Kidney glomerular epithelial cell (primary cell): Measurements from ENCODE around the gene PRR23E.

ENCODE experiments used
- DNase-seq: peaks from one replicate; lab custom pipeline; 2025; lab: John Stamatoyannopoulos, UW

Gene PRR23E

DNA sequence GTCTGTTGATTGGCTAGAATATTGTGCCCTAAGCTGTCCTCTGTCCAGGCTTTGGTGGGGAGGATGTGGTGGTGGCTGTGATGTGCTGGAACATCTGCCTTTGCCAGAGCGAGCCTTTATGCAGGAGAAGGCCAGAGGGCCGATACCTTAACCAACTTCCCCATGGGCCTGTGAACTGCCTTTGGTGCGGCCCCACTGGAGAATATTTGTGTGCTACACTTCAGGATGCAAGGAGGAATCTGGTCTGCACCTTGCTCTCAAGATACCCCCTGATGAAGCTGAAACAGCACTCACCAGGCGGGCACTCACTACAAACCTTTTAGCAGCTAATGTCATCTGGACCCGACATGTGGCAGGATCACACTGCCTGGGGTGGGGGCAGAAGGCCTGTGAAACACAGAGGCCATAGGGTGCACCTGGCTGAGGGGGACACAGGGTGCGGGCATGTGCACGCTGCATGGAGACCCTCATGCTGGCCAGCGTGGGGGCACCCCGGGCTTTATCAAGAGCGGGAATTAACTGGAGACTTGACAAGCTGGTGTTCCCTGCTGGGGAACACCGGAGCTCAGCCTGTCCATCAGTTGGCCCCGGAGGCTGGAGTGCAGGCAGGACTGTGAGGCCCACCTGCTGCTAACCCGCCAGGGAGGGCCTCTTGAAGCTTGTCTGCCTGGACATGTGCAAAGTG is 16.4 kb downstream of the PRR23E start:
- no peak for DNase-seq

GRCh38 chr3:127209840-127210653 is 17.1 kb downstream of the PRR23E start:
- DNase-seq, result no peak

GRCh38 chr3:127210654-127210943 is 17.7 kb downstream of the PRR23E start:
- DNase-seq, result no peak

DNA sequence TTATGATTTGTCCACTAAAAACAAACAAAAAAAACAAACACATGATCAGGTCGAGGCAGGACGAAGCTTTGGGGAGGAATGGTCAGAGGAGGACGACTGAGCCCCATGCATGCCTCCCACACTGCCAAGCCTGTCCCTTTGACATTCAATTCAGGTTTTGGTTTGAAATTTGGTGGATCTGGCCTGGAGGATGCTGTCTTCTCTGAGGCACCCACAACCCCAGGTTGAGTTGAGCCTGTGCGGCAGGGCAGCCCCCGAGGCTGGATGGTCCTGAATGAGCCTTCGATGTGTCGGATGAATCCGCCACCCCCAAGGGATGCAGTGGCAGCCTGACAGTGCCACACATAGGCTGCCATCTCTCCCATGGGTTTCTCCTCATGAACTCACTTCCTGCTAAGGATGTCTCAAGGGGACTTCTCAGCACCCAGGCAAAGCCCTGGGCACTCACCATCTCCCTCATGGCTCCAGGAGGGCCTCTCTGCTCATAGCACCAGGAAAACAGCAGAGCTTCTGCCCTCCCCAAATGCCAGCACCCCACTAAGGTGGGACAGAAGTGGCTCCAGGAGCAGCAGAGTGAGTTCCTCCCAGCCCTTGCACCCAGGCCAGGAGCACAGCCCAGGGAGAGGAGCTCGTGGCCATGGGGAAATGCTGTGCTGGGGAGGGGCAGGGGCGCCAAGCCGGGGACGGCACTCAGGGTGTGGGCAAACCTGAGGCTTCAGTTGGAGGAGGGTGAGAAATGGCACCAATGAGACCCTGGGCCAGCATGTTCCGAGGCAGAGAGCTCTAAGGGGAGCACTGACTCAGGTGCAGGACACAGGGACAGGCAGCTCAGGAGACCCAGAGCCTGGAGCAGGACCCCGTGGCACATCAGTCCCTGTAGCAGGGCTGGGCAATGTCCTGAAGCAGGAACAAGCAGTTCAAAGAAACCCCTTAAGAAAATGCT is 18.5 kb downstream of the PRR23E start:
- no peak for DNase-seq

DNA sequence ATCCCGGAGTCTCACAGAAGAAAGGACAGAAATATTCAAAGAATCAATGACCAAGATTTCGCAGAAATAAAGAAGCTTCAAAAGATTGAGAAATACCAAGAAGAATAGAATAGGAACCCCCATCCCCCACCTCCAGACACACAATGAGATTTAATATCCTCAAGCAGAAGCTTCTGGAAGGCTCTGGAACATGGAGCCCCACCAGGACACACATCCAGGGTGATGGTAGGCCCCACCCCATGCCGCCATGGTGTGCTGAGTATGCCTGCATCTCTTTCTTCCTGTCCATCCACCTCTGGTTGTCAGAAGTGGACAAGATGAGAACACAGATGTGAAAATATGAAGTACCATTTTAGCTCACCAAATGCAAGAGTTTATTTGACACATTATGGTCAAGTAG is 19.3 kb downstream of the PRR23E start:
- no peak for DNase-seq

- DNase-seq, result no peak
Observed at GRCh38 chr3:127212711-127213110, 19.8 kb downstream of the PRR23E start.

- DNase-seq, result no peak
Observed at GRCh38 chr3:127213381-127213918, 20.5 kb downstream of the PRR23E start.

DNA sequence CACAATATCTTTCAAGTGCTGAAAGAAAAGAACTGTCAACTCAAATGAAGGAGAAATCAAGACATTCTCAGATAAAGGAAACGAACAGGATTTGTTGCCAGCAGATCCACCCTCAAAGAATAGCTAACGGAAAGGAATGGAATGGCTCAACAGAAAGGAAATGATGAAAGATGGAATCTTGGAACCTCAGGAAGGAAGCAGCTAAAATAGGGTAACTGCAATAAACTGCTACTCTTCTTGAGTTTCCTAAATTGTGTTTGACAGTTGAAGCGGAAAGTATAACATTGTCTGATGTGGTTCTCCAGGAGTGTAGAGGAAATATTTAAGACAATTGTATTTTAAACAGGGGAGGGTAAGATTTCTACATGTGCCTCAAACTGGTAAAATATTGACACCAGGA is 22.0 kb downstream of the PRR23E start:
- peak; percentile 11 for DNase-seq

DNA sequence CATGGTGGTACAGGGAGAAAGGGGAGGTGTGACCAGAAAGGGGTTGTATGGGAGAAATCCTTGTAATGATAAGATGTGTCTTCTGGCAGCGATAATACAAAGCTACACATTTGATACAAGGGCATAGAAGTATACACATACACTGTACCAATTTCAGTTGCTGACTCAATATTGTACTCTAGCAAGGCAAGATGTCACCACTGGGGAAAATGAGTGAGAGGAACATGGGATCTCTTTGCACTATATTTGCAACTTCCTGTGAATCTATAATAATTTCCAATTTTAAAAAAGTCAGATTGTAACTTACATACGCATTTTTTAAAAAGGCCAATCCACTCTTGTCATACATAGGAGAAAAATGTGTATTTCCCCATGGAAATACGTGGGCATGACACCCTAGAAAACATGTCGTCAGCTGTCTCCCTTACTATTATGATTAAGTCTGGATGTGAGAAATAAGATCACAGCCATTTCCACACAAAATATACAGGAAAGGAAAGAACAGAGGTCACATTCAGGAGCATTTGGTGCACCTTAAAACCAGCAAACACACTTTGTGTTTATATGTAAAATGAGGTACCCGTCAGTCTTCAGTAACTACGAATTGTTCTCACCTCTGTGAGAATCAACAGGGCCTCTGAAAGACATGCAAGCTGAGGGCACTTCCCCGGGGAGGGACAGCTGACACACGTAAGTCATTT is 22.9 kb downstream of the PRR23E start:
- DNase-seq, result no peak

DNA sequence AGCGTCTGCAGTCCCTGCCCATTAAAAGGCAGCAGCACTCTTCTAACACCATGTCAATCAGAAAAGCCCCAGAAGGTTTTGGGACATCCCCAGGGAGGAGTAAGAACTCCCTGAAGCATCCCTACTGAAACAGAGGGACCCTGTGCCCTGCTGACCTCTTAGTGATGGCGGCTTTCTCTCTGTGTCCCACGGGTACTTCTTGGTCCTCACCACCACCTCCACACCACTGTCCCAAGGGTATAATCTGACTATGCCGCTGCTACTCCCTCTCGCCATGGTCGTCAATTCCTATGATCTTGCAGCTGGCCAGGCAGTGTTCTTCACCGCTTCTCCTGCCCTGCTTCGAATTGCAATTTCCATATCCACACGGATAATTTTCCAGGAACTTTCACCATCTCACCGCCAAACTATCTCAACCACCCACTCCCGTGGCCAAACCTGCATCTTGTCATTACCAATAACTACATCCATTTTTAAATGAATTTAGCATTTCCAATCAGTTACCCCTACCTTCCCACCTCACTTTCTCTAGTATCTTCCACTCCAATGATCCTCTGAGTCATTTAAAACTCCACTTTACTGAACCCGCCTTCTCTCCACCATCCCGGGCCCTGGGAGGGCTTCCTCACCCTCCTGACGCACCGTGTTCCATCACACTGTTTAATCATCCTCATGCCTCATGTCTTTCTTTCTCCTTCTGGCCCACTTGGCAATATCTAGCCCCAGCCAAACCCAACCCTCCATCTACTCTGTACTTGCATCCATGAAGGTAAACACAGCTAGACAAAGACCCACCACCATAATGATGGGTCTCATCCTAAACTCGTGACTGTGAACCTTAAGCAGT is 23.7 kb downstream of the PRR23E start:
- DNase-seq, result no peak

DNA sequence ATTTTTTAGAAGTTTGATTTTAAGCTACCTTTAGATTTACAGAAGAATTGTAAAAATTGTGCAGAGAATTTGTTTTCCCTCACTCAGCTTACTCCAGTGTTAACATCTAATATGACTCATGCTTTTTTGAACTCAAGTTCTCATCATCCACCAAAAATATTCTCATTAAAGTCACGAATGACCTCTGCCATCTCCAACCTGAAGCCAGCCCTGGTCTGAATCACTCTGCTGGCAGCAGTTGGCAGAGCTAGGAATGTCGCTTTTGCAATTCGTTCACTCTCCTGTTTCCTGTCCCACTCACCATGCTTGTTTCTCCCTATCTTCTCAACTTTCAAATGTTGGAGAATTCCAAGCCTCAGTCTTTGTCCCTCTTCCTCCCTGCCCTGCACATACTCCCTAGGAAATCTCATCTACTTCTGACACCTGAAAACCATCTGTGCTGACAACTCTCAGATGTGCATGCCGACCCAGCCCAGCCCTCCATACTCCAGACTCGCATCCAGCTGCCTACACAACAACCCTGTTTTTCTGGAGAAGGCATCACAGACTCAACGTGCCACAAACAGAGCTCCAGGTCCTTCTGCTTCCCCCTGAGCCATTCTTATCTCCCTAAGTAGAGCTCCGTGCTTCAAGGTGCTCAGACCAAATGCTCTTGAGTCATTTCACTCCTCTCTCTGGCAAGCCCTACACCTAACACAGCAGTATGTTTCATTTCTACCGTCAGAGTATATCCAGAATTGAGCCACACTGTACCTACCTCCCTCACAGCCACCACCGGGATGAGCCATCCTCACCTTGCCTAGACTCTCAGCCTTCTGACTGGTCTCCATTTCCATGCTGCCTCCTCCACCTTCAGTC is 24.9 kb downstream of the PRR23E start:
- no peak for DNase-seq

GRCh38 chr3:127218454-127218922 is 25.6 kb downstream of the PRR23E start:
- DNase-seq, result no peak

DNA sequence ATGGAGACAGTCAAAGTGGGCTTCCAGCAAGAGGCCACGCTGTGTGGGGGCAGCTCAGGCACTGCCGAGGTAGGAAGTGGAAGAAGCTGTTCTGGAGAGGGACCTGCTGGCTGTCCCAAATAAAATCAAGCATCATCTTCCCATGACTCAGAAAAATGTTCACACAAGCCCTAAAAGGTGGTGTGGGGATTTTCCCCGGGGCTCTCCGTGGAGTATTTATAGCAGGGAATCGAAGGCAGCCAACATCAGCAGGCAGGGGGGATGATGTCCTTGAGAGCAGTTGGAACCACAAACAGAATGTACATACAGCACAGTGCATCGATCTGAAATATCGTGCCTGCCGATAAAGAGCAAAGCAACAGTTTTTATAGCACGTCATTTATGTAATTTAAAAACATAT is 27.6 kb downstream of the PRR23E start:
- no peak for DNase-seq

DNA sequence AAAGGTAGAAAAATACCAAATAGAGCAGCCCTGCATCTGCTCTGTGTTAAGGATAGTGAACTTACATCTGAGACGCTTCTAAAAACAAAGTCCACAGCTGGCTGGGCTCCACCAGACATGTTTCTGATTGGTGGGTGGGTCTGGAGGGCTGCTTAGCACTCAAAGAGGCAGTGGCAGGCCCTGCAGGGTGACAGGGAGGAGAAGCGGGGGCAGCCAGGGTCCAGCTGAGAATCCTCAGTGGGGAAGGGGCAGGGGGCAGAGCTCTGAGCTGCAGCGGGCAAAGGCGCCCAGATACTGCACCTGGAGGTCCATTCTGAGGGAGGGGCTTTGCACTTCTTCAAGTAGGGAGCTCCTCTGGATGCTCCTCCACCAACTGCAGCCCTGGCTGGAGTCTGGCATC is 28.1 kb downstream of the PRR23E start:
- no peak for DNase-seq

GRCh38 chr3:127221446-127222035 is 28.6 kb downstream of the PRR23E start:
- DNase-seq, result no peak

- DNase-seq, result no peak
Observed at GRCh38 chr3:127222163-127222562, 29.2 kb downstream of the PRR23E start.

GRCh38 chr3:127222664-127223063 is 29.7 kb downstream of the PRR23E start:
- DNase-seq, result no peak

GRCh38 chr3:127224118-127224517 is 31.2 kb downstream of the PRR23E start:
- no peak for DNase-seq

DNA sequence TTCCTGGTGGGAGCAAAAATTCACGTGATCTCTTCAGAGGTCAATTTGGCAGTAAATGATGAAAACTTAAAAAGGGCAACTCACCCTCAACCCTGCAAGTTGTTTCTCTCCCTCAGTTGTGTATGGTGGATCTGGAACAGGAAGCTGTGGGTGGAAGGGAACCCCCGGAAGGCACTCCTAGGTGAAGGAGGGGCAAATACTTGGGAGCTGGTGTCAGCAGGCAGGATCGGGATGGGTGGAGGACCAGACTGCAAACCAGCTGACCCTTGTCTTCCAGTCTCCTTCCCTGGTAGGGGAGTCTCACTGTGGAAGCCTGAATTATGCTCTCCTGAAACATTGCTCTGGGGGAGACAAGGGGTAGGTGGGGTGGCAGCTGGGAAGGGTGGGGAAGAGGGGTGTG is 33.5 kb downstream of the PRR23E start:
- DNase-seq, result no peak
